AG09319 (cell line): ENCODE data around the gene CPA5.

Source experiments
- DNase-seq: peaks from one replicate; pipeline ENCODE4 v3.0.0-alpha.2; 2010; ENCODE audit warnings: low read depth; ENCODE audit errors: extremely low read depth
- TF ChIP-seq, protein P1 (sequence below): IDR thresholded peaks from 2 replicates; pipeline ENCODE4 v1.5.1; 2011; ENCODE audit warnings: low read depth, mild to moderate bottlenecking, inconsistent platforms, low read length, moderate library complexity

CPA5 gene

GRCh38 chr7:130385600-130386066 lies 41.0 kb downstream of the CPA5 start:
- TF ChIP-seq, protein P1, sequence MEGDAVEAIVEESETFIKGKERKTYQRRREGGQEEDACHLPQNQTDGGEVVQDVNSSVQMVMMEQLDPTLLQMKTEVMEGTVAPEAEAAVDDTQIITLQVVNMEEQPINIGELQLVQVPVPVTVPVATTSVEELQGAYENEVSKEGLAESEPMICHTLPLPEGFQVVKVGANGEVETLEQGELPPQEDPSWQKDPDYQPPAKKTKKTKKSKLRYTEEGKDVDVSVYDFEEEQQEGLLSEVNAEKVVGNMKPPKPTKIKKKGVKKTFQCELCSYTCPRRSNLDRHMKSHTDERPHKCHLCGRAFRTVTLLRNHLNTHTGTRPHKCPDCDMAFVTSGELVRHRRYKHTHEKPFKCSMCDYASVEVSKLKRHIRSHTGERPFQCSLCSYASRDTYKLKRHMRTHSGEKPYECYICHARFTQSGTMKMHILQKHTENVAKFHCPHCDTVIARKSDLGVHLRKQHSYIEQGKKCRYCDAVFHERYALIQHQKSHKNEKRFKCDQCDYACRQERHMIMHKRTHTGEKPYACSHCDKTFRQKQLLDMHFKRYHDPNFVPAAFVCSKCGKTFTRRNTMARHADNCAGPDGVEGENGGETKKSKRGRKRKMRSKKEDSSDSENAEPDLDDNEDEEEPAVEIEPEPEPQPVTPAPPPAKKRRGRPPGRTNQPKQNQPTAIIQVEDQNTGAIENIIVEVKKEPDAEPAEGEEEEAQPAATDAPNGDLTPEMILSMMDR = no peak
- no peak for DNase-seq

DNA sequence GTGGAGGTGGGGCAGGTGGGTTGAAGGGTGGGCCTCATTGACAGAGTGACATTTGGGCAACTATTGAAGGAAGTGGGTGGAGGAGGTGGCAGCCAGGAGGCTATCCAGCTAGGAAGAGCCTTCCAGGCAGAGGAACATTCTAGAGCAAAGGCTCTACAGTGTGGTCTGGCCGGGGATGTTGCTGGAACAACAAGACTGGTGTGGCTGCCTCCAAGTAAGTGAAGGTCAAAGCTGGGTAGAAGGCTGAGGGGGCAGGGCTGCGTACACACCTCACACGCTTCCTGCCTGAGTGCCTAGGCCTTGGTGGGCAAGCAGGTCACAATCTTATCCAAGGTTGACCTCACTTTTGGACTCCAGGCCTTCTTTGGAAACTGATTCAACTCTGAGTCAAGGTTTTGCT lies 42.3 kb downstream of the CPA5 start:
- no peak for DNase-seq
- TF ChIP-seq, protein P1 = no peak

DNA sequence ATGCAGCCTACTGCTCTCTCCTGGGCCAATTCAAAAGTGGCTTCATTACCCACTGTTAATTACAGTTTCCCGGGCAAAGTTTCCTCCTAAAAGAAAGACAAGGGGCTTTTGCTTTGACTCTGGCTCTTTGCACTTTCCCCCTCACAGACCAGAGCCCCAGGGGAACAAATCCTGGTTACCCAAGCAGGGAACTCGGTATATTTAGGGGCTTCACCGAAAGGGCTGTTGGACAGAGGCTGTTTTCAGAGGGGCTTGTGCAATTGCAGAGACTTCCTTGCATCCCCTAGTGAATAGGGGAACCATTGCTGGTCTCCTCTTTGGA lies 42.7 kb downstream of the CPA5 start:
- no peak for DNase-seq
- TF ChIP-seq, protein P1 = no peak

GRCh38 chr7:130387628-130388403 lies 43.2 kb downstream of the CPA5 start:
- TF ChIP-seq, protein P1 = no peak
- DNase-seq = no peak

- DNase-seq = no peak
Measured at GRCh38 chr7:130388671-130389070, 44.1 kb downstream of the CPA5 start.

GRCh38 chr7:130390486-130390885 lies 45.9 kb downstream of the CPA5 start:
- TF ChIP-seq, protein P1 = no peak
- DNase-seq = no peak

More at GRCh38 chr7:130388671-130389070, 44.1 kb downstream of the CPA5 start:
- TF ChIP-seq, protein P1 = no peak

DNA sequence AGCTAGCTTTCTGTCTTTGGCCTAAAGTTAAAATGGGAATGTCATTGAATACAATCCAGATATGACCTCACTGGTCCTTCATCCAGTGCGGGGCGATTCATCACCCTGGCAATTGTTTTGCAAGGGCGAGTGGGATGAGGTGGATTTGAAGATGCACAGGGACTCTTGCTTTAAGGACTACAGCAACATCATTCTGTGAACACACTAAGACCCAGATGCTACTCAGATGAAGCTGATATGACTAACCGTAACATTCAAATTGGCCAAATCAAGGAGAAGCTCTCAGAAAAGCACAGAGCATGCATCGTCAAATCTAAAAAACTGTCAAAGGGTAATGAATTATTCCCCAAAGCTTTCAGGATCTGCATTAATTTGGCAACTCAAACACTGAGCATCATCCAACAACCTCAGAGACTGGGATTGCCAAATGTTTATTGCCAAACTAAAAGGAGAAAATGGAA lies 48.5 kb downstream of the CPA5 start:
- DNase-seq = no peak
- TF ChIP-seq, protein P1 = no peak
